Right lobe of liver (tissue), 4 donors: Measurements from ENCODE around the gene PFKFB3.

Experiments used
- POLR2A ChIP-seq: fragments of 450-650 bp; IDR thresholded peaks from one replicate; pipeline ENCODE4 v1.6.1; 2017; ENCODE audit warnings: antibody characterized with exemption, mild to moderate bottlenecking
- TF ChIP-seq, protein P1 (sequence below), 4 donors: fragments of 200-600 bp in 3 of 4; fragments of 450-650 bp in 1 of 4; IDR thresholded peaks; one replicate each; pipeline versions ENCODE4 v1.5.1 to v1.8.0; 2016 to 2022; ENCODE audit warnings: antibody characterized with exemption in 4 of 4, mild to moderate bottlenecking in 2 of 4
- donor health status: DM: no; HTN: no; CAD: no.
- donor health status: DM: no; HTN: no; CAD: no.
- donor health status: DM: no; HTN: yes; CAD: no.

GRCh38 chr10:6176691-6177231 lies 26.0 kb upstream of the PFKFB3 start:
- TF ChIP-seq, protein P1, sequence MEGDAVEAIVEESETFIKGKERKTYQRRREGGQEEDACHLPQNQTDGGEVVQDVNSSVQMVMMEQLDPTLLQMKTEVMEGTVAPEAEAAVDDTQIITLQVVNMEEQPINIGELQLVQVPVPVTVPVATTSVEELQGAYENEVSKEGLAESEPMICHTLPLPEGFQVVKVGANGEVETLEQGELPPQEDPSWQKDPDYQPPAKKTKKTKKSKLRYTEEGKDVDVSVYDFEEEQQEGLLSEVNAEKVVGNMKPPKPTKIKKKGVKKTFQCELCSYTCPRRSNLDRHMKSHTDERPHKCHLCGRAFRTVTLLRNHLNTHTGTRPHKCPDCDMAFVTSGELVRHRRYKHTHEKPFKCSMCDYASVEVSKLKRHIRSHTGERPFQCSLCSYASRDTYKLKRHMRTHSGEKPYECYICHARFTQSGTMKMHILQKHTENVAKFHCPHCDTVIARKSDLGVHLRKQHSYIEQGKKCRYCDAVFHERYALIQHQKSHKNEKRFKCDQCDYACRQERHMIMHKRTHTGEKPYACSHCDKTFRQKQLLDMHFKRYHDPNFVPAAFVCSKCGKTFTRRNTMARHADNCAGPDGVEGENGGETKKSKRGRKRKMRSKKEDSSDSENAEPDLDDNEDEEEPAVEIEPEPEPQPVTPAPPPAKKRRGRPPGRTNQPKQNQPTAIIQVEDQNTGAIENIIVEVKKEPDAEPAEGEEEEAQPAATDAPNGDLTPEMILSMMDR (IDR thresholded peaks at IDR 0.05) = no peak
- no peak for TF ChIP-seq POLR2A
